Measurements from ENCODE around the gene ZBTB1.

The ZBTB1 gene

GRCh38 chr14:64504310-64504896, at the start of gene ZBTB1:
TSS of gene ZBTB1 (plus strand) at chr14:64504770. CDS start at chr14:64521505, 16,735 bp downstream.
- FAIRE-seq = no peak

GRCh38 chr14:64459405-64460136, 45.0 kb upstream of the ZBTB1 start:
- FAIRE-seq = no peak

GRCh38 chr14:64461221-64461620, 43.3 kb upstream of the ZBTB1 start:
- FAIRE-seq = no peak

GRCh38 chr14:64463195-64463594, 41.4 kb upstream of the ZBTB1 start:
- no peak for FAIRE-seq

- FAIRE-seq = no peak
These were observed 40.7 kb upstream of the ZBTB1 start for GRCh38 chr14:64463873-64464272.

GRCh38 chr14:64464651-64465050, 39.9 kb upstream of the ZBTB1 start:
- FAIRE-seq = no peak

GRCh38 chr14:64465191-64465822, 39.3 kb upstream of the ZBTB1 start, which contains the start of gene AKAP5:
TSS of gene AKAP5 (plus strand) at chr14:64465499. CDS start at chr14:64468395, 2,896 bp downstream.
- FAIRE-seq = no peak

- no peak for FAIRE-seq
These were observed 38.6 kb upstream of the ZBTB1 start for GRCh38 chr14:64465831-64466554.

GRCh38 chr14:64467101-64467500, 37.5 kb upstream of the ZBTB1 start:
- no peak for FAIRE-seq

GRCh38 chr14:64467566-64467965, 37.0 kb upstream of the ZBTB1 start:
- no peak for FAIRE-seq

GRCh38 chr14:64468451-64468850, 36.1 kb upstream of the ZBTB1 start:
- no peak for FAIRE-seq

- peak; percentile 55 for FAIRE-seq
These were observed 30.5 kb upstream of the ZBTB1 start for GRCh38 chr14:64474041-64474440.

- FAIRE-seq = no peak
These were observed 29.9 kb upstream of the ZBTB1 start for GRCh38 chr14:64474698-64475097.

GRCh38 chr14:64475585-64476273, 28.8 kb upstream of the ZBTB1 start:
- FAIRE-seq = no peak

GRCh38 chr14:64476438-64476837, 28.1 kb upstream of the ZBTB1 start:
- no peak for FAIRE-seq

- FAIRE-seq = peak; percentile 62
These were observed 25.8 kb upstream of the ZBTB1 start for GRCh38 chr14:64478634-64479250.

- FAIRE-seq = no peak
These were observed 15.9 kb upstream of the ZBTB1 start for GRCh38 chr14:64488590-64489099.

- no peak for FAIRE-seq
These were observed 12.9 kb upstream of the ZBTB1 start for GRCh38 chr14:64491637-64492036.

- no peak for FAIRE-seq
These were observed 11.1 kb upstream of the ZBTB1 start for GRCh38 chr14:64493455-64493854.

GRCh38 chr14:64495252-64495651, 9.3 kb upstream of the ZBTB1 start:
- FAIRE-seq = no peak

GRCh38 chr14:64496764-64497163, 7.8 kb upstream of the ZBTB1 start:
- FAIRE-seq = no peak

GRCh38 chr14:64500088-64500487, 4.5 kb upstream of the ZBTB1 start:
- no peak for FAIRE-seq

Measured in colon (tissue), 2 donors.